Nucleus accumbens (tissue), 56 donors: ENCODE results near the gene SULF2.
A peak's percentile ranks its signal among the peaks of the same experiment; 100 is the strongest.

Experiments used
- DNase-seq, 56 donors: peaks; one replicate each; lab custom pipeline; 2025; lab: John Stamatoyannopoulos, UW

The SULF2 gene

GRCh38 chr20:47743671-47744070 is 41.6 kb downstream of the SULF2 start:
- DNase-seq, result no peak

- no peak for DNase-seq
Observed at GRCh38 chr20:47741669-47742608, 43.3 kb downstream of the SULF2 start.

- DNase-seq, result no peak
Observed at GRCh38 chr20:47740862-47741184, 44.5 kb downstream of the SULF2 start.

GRCh38 chr20:47740121-47740861 is 45.0 kb downstream of the SULF2 start:
- DNase-seq, result no peak

GRCh38 chr20:47737923-47738322 is 47.4 kb downstream of the SULF2 start:
- no peak for DNase-seq

GRCh38 chr20:47736570-47737152 is 48.6 kb downstream of the SULF2 start:
- DNase-seq, result no peak

GRCh38 chr20:47735412-47736400 is 49.6 kb downstream of the SULF2 start:
- DNase-seq, result peak in 1 of 56 donors; percentile 13

GRCh38 chr20:47734870-47735269 is 50.4 kb downstream of the SULF2 start:
- no peak for DNase-seq

- DNase-seq, result no peak
Observed at GRCh38 chr20:47733892-47734291, 51.4 kb downstream of the SULF2 start.

GRCh38 chr20:47730744-47731143 is 54.5 kb downstream of the SULF2 start:
- DNase-seq, result no peak

GRCh38 chr20:47729472-47729871 is 55.8 kb downstream of the SULF2 start:
- DNase-seq, result no peak

- DNase-seq, result peak in 49 of 56 donors; percentile 12 to 77 (median 45)
Observed at GRCh38 chr20:47727909-47728361, 57.3 kb downstream of the SULF2 start.

GRCh38 chr20:47727170-47727880 is 58.0 kb downstream of the SULF2 start:
- peak in 13 of 56 donors; percentile 6 to 54 (median 24) for DNase-seq

GRCh38 chr20:47726632-47727031 is 58.6 kb downstream of the SULF2 start:
- DNase-seq, result no peak

GRCh38 chr20:47725248-47725973 is 59.9 kb downstream of the SULF2 start:
- DNase-seq, result peak in 50 of 56 donors; percentile 4 to 70 (median 42)

- no peak for DNase-seq
Observed at GRCh38 chr20:47724910-47725247, 60.4 kb downstream of the SULF2 start.

GRCh38 chr20:47724396-47724795 is 60.9 kb downstream of the SULF2 start:
- DNase-seq, result no peak

GRCh38 chr20:47723322-47723721 is 62.0 kb downstream of the SULF2 start:
- DNase-seq, result no peak
